HG03469 (cell line): ENCODE results near the gene UFC1.
"Not testable (repeated sequence)": the region's sequence is repeated elsewhere in the genome, so short reads cannot be mapped to it uniquely, and the experiment has no call there.

Source experiments
- ATAC-seq: cut with Tn5 transposase; IDR thresholded peaks from one replicate; pipeline ENCODE4 v1.9.1; 2021; ENCODE audit warnings: mild to moderate bottlenecking, moderate library complexity, moderate number of reproducible peaks; ENCODE audit not compliant: unreplicated experiment

The UFC1 gene

GRCh38 chr1:161153682-161154337, at the start of gene UFC1:
Gene UFC1, plus strand, starts transcription at chr1:161153978. Its CDS starts 20 bp downstream, at chr1:161153998.
- ATAC-seq: peak; percentile 70

GRCh38 chr1:161106431-161106830, 47.3 kb upstream of the UFC1 start:
- ATAC-seq: no peak

- ATAC-seq: no peak
Measured at GRCh38 chr1:161111117-161111516, 42.7 kb upstream of the UFC1 start.

- no peak for ATAC-seq
Measured at GRCh38 chr1:161111527-161111926, 42.3 kb upstream of the UFC1 start.

- no peak for ATAC-seq
Measured at GRCh38 chr1:161113915-161114314, 39.9 kb upstream of the UFC1 start.

GRCh38 chr1:161114556-161114955, 39.2 kb upstream of the UFC1 start:
- ATAC-seq: no peak

GRCh38 chr1:161115132-161115711, 38.6 kb upstream of the UFC1 start:
- no peak for ATAC-seq

- ATAC-seq: not testable (repeated sequence)
Measured at GRCh38 chr1:161115961-161116360, 37.8 kb upstream of the UFC1 start.

GRCh38 chr1:161117759-161118581, 35.8 kb upstream of the UFC1 start, which contains the start of the genes NIT1 and PFDN2:
Gene NIT1, plus strand, starts transcription at chr1:161118105. Its CDS starts 72 bp downstream, at chr1:161118177.
Gene PFDN2, minus strand, starts transcription at chr1:161118037. Its CDS starts 11 bp downstream, at chr1:161118026.
- peak; percentile 53 for ATAC-seq

GRCh38 chr1:161119092-161119903, 34.5 kb upstream of the UFC1 start:
- peak; percentile 53 for ATAC-seq

GRCh38 chr1:161121042-161121650, 32.6 kb upstream of the UFC1 start:
- ATAC-seq: no peak

GRCh38 chr1:161121834-161122233, 31.9 kb upstream of the UFC1 start:
- ATAC-seq: no peak

GRCh38 chr1:161122967-161123366, 30.8 kb upstream of the UFC1 start:
- ATAC-seq: no peak

GRCh38 chr1:161127649-161128048, 26.1 kb upstream of the UFC1 start:
- no peak for ATAC-seq

GRCh38 chr1:161128591-161129420, 25.0 kb upstream of the UFC1 start:
- ATAC-seq: no peak

- no peak for ATAC-seq
Measured at GRCh38 chr1:161130266-161130665, 23.5 kb upstream of the UFC1 start.

GRCh38 chr1:161131523-161132409, 22.0 kb upstream of the UFC1 start:
- peak; percentile 8 for ATAC-seq

- peak; percentile 85 for ATAC-seq
Measured at GRCh38 chr1:161132410-161133219, 21.2 kb upstream of the UFC1 start, which contains the start of gene DEDD. Gene DEDD, minus strand, starts transcription at chr1:161132667. Its CDS starts 8,205 bp downstream, at chr1:161124462.
